ENCODE data around the gene ATP13A3.

GRCh38 chr3:194472290-194472920 lies 14.4 kb downstream of the ATP13A3 start:
- TF ChIP-seq CTCF (IDR thresholded peaks at IDR 0.05) (peak; percentile 94 to 97 (median 96)), POLR2A (IDR thresholded peaks at IDR 0.05) (no peak)

Measured in gastroesophageal sphincter (tissue), 3 donors.